Measurements from ENCODE around the gene UBTD1.

Gene UBTD1

DNA sequence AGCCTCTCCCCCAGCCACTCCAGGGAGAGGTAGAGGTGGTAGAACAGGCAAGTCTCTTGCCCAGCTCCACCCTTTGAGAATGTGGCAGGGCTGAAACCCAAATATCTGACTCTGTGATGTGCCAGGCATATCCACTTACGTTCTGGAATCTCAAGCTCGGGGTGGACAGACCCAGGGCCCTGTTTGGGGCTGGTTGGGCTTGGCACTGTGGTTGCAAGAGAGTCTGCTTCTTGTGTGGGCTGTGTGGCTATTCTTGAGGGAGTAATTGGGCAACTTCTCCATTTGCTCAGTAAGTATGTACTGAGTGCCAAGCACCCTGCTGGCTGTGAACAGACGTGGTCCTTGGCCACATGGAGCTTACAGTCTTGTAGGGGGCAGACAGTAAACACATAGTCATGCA lies 4.7 kb downstream of the UBTD1 start:
- TF ChIP-seq, protein P1, sequence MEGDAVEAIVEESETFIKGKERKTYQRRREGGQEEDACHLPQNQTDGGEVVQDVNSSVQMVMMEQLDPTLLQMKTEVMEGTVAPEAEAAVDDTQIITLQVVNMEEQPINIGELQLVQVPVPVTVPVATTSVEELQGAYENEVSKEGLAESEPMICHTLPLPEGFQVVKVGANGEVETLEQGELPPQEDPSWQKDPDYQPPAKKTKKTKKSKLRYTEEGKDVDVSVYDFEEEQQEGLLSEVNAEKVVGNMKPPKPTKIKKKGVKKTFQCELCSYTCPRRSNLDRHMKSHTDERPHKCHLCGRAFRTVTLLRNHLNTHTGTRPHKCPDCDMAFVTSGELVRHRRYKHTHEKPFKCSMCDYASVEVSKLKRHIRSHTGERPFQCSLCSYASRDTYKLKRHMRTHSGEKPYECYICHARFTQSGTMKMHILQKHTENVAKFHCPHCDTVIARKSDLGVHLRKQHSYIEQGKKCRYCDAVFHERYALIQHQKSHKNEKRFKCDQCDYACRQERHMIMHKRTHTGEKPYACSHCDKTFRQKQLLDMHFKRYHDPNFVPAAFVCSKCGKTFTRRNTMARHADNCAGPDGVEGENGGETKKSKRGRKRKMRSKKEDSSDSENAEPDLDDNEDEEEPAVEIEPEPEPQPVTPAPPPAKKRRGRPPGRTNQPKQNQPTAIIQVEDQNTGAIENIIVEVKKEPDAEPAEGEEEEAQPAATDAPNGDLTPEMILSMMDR (conservative IDR thresholded peaks at IDR 0.05; ENCODE audit: control insufficient read depth, insufficient read depth, low read depth, low read length): no peak

DNA sequence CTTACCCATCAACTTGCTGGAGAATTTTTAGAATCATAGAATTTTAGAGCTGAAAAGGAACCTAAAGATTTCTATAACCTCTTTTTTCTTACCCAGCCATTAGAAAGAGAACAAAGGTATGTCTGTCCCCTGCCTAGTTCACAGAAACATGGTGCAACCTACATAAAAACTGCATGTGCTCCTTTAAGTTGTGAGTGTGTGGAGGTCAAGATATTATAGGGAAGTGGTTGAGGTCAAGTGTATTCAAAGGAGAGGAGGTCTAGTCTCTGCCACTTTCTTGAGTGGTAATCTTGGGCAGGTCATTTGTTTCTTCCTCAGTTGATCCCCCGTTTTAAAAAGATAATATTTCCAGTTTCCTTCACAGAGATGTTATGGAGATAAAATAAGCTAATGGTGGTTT lies 6.4 kb downstream of the UBTD1 start:
- TF ChIP-seq, protein P1 (conservative IDR thresholded peaks at IDR 0.05; ENCODE audit: control insufficient read depth, insufficient read depth, low read depth, low read length): no peak
- H3K4me3 ChIP-seq (ENCODE audit: control insufficient read depth, low read depth, low read length): no peak overlapping the region
- DNase-seq (ENCODE audit: low read depth): no peak

More for the DNA sequence above, 4.7 kb downstream of the UBTD1 start:
- DNase-seq (ENCODE audit: low read depth): no peak
- no peak overlapping the region for H3K4me3 ChIP-seq (ENCODE audit: control insufficient read depth, low read depth, low read length)

DNA sequence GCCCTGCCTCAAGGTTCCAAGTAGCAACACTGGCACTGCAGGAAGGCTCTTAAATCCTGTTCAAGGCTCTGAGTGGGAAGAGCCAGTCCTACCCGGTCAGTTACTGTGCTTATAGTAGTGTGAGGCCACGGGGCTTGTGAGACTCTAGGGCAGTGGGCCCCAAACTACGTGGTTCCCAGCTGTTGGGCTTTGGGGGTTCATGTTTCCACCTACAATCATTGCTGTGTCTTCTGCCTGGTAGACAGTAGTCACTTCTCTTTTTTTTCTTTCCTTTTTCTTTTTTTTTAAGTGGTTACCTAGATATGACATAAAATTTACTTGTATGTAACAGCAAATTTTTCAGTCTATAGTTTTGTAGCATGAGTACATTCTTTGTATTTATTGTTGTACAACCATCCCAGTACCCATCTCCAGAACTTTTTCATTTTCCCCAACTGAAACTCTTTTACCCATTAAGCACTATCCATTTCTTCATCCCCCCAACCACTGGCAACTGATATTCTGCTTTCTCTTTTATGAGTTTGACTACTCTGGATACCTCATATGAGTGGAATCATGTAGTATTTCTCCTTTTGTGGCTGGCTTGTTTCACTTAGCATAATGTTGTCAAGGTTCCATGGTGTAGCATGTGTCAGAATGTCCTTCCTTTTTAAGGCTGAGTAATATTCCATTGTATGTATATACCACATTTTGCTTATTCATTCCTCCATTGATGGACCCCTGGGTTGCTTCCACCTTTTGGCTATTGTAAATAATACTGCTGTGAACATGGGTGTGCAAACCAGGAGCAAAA lies 7.7 kb downstream of the UBTD1 start:
- no peak for DNase-seq (ENCODE audit: low read depth)
- TF ChIP-seq, protein P1 (conservative IDR thresholded peaks at IDR 0.05; ENCODE audit: control insufficient read depth, insufficient read depth, low read depth, low read length): no peak
- no peak overlapping the region for H3K4me3 ChIP-seq (ENCODE audit: control insufficient read depth, low read depth, low read length)

DNA sequence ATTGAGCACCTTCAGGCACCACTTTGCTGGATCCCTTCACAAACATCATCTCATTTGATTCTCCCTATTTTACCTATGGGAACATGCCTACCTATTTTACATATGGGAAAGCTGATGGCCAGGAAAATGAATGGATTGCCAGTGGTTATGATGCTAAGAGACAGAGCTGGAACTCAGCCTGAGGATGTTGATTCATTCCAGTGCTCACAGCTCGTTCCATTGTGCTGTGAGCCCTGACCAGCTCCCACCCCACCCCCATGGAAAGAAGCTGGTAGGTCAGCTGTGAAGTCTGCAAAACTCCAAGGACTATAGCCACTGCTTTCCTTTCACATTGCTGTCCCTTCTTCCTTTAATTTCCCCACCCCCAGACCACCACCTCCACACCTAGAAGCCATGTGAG lies 9.6 kb downstream of the UBTD1 start:
- DNase-seq (ENCODE audit: low read depth): peak; percentile 64
- TF ChIP-seq, protein P1 (conservative IDR thresholded peaks at IDR 0.05; ENCODE audit: control insufficient read depth, insufficient read depth, low read depth, low read length): no peak
- no peak overlapping the region for H3K4me3 ChIP-seq (ENCODE audit: control insufficient read depth, low read depth, low read length)

DNA sequence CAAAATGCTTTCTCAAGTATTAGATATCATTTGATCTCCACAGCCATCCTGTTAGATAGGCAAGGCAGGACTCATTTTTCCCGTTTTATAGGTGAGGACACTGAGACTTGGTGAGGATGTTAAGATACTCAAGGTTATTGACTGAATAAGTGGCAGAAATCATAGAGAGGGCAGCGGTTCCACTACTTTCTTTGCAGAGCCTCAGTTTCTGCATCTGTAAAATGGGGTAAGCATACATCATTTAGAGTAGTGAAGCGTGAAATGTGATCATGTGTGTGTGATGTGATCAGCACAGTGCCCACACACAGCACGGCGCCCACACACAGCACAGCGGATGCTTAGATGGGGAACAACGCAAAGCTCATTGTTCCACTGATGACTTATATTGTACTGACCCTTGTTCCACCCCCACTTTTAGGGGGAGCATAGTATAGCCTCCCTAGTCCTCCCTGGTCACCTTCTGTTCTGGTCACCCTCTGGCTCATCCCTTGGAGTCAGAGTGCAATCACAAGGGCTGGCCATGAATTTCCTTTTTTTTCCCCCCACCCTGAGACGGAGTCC lies 10.5 kb downstream of the UBTD1 start:
- no peak for DNase-seq (ENCODE audit: low read depth)
- H3K4me3 ChIP-seq (ENCODE audit: control insufficient read depth, low read depth, low read length): no peak overlapping the region
- TF ChIP-seq, protein P1 (conservative IDR thresholded peaks at IDR 0.05; ENCODE audit: control insufficient read depth, insufficient read depth, low read depth, low read length): no peak

DNA sequence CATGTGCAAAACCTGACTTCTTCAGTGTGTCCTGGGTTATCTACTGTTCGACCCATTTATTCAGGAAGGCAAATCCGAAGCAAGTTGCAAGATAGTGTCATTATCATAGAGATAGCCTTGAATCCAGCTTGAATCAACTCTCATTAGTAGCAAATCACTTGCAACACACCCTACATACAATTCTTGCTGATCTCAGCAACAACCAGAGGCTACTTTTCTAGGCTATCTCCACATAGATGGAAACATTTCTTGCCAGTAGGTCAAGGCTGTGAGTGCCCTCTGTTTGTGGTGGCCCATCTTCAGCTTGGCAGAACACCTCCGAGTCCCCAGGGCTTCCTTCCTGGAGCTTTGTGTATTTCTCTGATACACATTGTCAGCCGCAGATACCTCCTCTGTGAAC lies 12.0 kb downstream of the UBTD1 start:
- H3K4me3 ChIP-seq (ENCODE audit: control insufficient read depth, low read depth, low read length): no peak overlapping the region
- no peak for DNase-seq (ENCODE audit: low read depth)
- TF ChIP-seq, protein P1 (conservative IDR thresholded peaks at IDR 0.05; ENCODE audit: control insufficient read depth, insufficient read depth, low read depth, low read length): no peak

Measured in fibroblast of mammary gland (primary cell).